Measurements from ENCODE around the gene TSPYL4.
A peak's percentile ranks its signal among the peaks of the same experiment; 100 is the strongest.

TSPYL4 gene

GRCh38 chr6:116229287-116229913, 24.5 kb downstream of the TSPYL4 start:
- DNase-seq (ENCODE audit: low read depth): peak; percentile 93

GRCh38 chr6:116223355-116223754, 30.5 kb downstream of the TSPYL4 start:
- DNase-seq (ENCODE audit: low read depth): no peak

- peak; percentile 52 for DNase-seq (ENCODE audit: low read depth)
Observed at GRCh38 chr6:116221911-116222310, 32.0 kb downstream of the TSPYL4 start.

GRCh38 chr6:116221067-116221466, 32.8 kb downstream of the TSPYL4 start:
- peak; percentile 80 for DNase-seq (ENCODE audit: low read depth)

- DNase-seq (ENCODE audit: low read depth): no peak
Observed at GRCh38 chr6:116218866-116219265, 35.0 kb downstream of the TSPYL4 start.

- DNase-seq (ENCODE audit: low read depth): peak; percentile 46
Observed at GRCh38 chr6:116218172-116218633, 35.7 kb downstream of the TSPYL4 start.

GRCh38 chr6:116217069-116217468, 36.8 kb downstream of the TSPYL4 start:
- peak; percentile 59 for DNase-seq (ENCODE audit: low read depth)

GRCh38 chr6:116215414-116215813, 38.5 kb downstream of the TSPYL4 start:
- no peak for DNase-seq (ENCODE audit: low read depth)

GRCh38 chr6:116214681-116215080, 39.2 kb downstream of the TSPYL4 start:
- no peak for DNase-seq (ENCODE audit: low read depth)

- DNase-seq (ENCODE audit: low read depth): peak; percentile 62
Observed at GRCh38 chr6:116210750-116211425, 43.0 kb downstream of the TSPYL4 start.

GRCh38 chr6:116210316-116210715, 43.6 kb downstream of the TSPYL4 start:
- DNase-seq (ENCODE audit: low read depth): no peak

GRCh38 chr6:116208056-116208785, 45.7 kb downstream of the TSPYL4 start:
- DNase-seq (ENCODE audit: low read depth): peak; percentile 30

- DNase-seq (ENCODE audit: low read depth): peak; percentile 59
Observed at GRCh38 chr6:116206231-116206903, 47.5 kb downstream of the TSPYL4 start.

- no peak for DNase-seq (ENCODE audit: low read depth)
Observed at GRCh38 chr6:116205281-116205680, 48.6 kb downstream of the TSPYL4 start.

GRCh38 chr6:116201538-116201937, 52.3 kb downstream of the TSPYL4 start:
- DNase-seq (ENCODE audit: low read depth): no peak

- DNase-seq (ENCODE audit: low read depth): no peak
Observed at GRCh38 chr6:116200619-116201249, 53.1 kb downstream of the TSPYL4 start.
